ENCODE data around the gene ABCC6.
A peak's percentile ranks its signal among the peaks of the same experiment; 100 is the strongest.
"Not testable (repeated sequence)": the region's sequence is repeated elsewhere in the genome, so short reads cannot be mapped to it uniquely, and the experiment has no call there.

ABCC6 gene

GRCh38 chr16:16190546-16190945 lies 32.7 kb downstream of the ABCC6 start:
- no peak for DNase-seq (ENCODE audit: low read depth)

- no peak for DNase-seq (ENCODE audit: low read depth)
Observed at GRCh38 chr16:16189842-16190241, 33.5 kb downstream of the ABCC6 start.

DNA sequence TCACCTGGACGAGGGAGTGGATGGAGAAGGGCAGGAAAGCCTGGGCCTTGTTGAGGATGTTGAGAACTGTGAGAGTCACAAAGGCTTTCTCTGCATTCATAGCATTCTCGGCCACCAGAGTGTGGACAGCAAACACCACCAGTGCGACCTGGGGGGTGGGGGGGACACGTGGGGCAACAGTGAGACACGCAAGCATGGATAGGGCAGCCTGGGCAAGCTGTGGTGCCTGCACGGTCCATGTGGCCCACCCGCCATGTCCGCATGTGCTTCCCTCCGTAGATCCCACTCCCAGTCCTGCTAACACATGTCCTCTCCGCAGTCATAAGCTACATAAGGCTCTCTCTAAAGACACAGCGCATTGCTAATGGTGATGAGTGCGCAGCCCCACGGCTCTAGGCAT lies 34.5 kb downstream of the ABCC6 start:
- no peak for DNase-seq (ENCODE audit: low read depth)

DNA sequence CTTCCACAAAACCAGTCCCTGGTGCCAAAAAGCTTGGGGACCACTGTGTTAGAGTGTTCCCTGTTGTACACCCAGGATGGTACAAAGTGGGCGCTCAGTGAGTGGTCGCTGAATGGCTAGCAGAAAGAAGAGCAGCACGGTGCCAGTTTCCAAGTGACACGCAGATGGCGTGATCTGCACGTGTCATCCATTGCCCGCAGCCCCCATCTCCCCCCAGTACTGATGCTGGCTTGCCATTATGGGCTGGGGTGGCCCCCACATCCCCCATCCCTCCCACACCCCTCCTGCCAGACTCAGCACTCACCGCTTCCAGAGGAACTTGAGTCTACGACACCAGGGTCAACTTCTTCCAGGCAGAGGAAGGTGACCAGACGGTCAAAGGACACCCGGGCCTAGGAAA lies 36.5 kb downstream of the ABCC6 start:
- DNase-seq (ENCODE audit: low read depth), result no peak

DNA sequence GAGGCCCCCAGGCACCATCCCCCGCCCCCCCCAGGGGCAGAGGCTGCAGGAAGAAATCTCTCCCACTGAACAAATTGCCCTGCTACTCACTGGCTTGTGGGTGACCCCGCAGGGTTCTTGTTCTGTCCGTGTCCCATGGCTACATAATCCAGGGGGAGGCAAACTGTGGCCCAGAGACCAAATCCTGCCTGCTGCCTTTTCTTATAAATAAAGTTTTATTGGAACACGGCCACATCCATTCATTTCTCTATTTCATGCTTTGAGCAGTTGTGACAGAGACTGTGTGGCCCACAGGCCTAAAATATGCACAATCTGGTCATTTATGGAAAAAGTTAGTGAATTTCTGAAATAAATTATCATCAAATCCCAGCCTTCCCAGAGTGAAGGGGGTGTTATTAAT lies 38.2 kb downstream of the ABCC6 start:
- no peak for DNase-seq (ENCODE audit: low read depth)

DNA sequence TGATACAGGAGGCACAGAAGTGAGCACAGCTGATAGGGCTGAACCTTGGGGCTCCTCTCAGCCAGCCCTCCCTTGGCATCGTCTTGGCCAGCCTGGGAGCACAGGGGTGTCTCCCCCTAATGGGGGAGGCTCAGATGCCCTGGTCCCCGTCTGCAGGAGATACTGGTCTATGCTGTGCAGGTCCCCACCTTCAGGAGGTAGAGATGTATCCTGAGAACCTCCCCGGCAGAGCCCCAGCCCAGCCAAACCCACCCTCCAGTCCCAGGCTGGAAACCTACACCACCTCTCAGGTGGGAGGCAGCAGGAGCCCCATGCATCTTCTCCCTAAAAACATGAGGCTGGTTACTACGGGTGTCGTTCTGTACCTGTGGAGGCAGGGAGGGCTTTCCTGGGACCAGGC lies 38.7 kb downstream of the ABCC6 start:
- DNase-seq (ENCODE audit: low read depth), result no peak

DNA sequence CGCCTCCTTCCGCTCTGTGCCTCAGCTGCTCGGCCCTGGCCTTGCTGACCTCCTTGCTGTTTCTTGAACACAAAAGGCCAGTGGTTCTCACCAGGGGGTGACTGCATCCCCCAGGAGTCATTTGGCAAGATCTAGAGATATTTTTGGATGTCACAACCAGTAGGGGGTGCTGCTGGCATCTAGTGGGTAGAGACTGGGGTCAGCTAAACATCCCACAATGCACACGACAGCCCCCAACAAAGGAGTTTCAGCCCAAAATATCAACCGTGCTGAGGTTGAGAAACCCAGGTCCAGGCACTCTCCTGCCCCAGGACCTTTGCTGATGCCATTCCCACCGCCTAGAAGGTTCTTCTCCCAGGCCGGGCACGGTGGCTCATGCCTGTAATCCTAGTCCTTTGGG lies 39.7 kb downstream of the ABCC6 start:
- no peak for DNase-seq (ENCODE audit: low read depth)

DNA sequence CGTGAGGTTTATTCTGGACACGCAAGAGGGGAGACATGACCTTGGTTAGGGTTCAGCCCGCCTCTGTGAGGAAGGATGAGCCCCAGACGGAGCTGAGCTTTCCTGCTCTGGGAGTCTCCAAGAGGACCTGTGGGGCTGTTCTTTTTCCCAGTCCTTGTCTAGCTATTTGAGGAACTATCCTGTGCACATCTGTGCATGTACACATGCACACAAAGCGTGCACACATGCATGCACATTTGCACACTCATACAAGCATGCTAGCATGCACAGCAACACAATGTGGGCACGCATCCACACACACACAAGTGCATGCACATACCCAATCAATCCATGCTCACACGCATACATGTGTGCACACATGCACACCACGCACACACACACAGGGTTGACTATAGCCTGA lies 40.4 kb downstream of the ABCC6 start:
- no peak for DNase-seq (ENCODE audit: low read depth)

- DNase-seq (ENCODE audit: low read depth), result peak; percentile 37
Observed at GRCh38 chr16:16181748-16182147, 41.5 kb downstream of the ABCC6 start.

DNA sequence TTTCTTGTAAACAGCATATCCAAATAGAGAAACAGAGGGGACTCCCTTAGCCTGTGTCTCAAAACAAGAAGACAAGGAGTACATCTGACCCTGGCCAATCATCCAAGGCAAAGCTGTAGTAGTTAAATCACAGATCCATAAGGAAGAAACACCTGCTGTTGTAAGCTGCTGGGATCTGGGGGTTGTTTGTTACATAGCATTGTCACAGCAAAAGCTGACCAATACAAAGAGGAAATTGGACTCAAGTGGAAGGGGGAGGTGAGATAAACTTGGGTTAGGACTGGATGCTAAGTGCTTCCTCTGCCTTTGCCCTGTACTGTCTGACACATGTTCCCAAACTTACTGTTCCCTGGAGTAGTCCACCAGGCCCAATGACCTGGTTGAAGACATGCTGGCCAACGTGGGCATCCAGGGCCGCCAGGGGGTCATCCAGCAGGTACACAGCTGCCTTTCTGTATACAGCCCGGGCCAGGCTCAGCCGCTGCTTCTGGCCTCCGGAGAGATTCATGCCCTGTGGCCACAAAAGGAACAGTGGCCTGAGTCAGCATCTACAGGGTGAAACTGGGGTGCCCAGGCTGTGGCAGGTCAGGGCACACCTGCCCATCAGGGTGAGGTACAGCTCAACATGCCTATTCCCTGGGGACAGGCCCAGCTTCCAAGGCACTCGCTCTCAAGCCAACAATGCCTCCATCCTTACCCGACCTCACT lies 44.7 kb downstream of the ABCC6 start:
- DNase-seq (ENCODE audit: low read depth), result no peak

GRCh38 chr16:16176328-16176727 lies 47.0 kb downstream of the ABCC6 start:
- DNase-seq (ENCODE audit: low read depth), result no peak

DNA sequence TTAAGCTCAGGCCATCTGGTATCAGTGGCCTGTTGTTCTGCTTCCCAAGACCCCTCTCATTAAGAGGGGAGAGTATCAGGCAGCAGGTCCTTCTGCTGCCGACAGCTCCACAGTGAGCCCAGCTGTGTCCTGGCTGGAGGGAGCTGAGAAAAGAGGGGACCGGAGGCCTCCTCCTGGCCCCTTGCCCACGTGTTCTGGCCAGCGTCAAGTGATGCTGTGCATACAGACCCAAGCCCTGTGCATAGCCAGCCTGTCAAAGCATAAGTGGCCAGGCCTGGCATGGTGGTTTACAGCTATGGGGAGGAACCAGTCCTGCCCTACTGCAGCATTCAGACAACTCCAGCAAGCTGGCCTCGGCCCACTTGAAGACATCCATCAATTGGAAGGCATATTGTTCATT lies 48.0 kb downstream of the ABCC6 start:
- DNase-seq (ENCODE audit: low read depth), result no peak

- DNase-seq (ENCODE audit: low read depth), result no peak
Observed at GRCh38 chr16:16172991-16173390, 50.3 kb downstream of the ABCC6 start.

DNA sequence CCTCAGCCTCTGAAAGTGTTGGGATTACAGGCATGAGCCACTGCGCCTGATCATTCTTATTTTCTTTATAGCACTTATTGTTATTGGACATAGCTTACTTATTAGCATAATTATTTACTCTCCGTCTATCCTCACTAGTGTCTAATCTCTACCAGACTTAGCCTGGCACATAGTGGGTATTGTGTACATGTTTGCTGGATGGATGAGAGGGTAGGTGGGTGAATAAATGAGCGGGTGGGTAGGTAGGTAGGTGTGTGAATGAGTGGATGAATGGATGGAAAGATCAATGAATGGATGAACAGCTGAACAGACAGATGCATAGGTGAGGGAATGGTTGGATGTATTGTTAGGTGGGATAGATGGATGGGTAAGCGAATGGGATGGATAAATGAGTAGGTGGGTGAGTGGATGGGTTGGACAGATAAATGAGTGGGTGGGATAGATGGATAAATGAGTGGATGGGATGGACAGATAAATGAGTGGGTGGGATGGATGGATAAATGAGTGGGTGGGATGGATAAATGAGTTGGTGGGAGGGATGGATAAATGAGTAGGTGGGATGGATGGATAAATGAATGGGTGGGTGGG lies 51.9 kb downstream of the ABCC6 start:
- no peak for DNase-seq (ENCODE audit: low read depth)

- no peak for DNase-seq (ENCODE audit: low read depth)
Observed at GRCh38 chr16:16169615-16170014, 53.7 kb downstream of the ABCC6 start.

GRCh38 chr16:16168431-16168830 lies 54.9 kb downstream of the ABCC6 start:
- DNase-seq (ENCODE audit: low read depth), result no peak

DNA sequence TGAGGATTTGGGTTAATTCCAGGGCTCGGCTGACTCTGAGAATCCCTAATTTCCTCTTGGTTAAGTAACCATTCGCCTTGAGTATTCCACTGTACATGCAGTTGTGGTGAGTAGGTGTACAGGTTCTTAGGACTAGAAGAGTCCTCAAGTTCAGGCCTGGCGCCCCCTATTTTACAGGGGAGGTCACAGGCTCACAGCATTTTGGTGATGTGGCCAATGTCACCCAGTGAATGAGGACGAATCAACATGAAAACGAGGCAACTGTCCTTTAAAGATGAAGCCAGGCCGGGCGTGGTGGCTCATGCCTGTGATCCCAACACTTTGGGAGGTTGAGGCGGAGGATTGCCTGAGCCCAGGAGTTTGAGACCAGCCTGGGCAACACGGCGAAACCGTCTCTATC lies 55.4 kb downstream of the ABCC6 start:
- DNase-seq (ENCODE audit: low read depth), result no peak

GRCh38 chr16:16166949-16167348 lies 56.3 kb downstream of the ABCC6 start:
- no peak for DNase-seq (ENCODE audit: low read depth)

DNA sequence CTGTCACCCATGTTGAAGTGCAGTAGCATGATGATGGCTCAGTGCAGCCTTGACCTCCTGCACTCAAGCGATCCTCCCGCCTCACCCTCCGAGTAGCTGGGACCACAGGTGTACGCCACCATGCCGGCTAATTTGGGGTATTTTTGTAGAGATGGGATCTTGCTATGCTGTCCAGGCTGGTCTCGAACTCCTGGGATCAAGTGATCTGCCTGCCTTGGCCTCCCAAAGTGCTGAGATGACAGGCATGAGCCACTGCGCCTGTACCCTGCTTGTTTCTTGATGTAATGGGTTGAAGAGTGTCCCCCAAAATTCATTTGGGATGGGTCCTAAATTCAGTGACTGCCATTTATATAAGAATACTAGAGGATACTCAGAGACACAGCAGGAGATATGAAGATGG lies 57.2 kb downstream of the ABCC6 start:
- no peak for DNase-seq (ENCODE audit: low read depth)

DNA sequence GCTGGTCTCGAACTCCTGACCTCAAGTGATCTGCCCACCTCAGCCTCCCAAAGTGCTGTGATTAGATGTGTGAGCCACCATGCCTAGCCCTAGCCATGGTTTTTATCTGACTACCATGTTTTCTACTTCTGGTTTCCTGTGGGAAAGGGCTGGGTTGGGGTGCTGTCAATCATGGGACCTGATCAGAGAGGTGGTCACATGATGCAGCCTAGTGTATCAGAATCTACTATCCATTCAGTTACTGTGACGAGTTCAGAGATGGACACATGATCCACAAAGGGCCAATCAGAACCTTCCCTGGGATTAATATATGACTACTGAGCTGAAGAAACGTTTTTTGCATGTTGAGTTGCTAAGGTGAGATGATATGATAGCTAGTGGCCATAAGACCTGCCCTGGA lies 59.1 kb downstream of the ABCC6 start:
- no peak for DNase-seq (ENCODE audit: low read depth)

GRCh38 chr16:16163571-16163970 lies 59.7 kb downstream of the ABCC6 start:
- DNase-seq (ENCODE audit: low read depth), result no peak

- no peak for DNase-seq (ENCODE audit: low read depth)
Observed at GRCh38 chr16:16163109-16163508, 60.2 kb downstream of the ABCC6 start.

GRCh38 chr16:16162591-16162990 lies 60.7 kb downstream of the ABCC6 start:
- DNase-seq (ENCODE audit: low read depth), result no peak

DNA sequence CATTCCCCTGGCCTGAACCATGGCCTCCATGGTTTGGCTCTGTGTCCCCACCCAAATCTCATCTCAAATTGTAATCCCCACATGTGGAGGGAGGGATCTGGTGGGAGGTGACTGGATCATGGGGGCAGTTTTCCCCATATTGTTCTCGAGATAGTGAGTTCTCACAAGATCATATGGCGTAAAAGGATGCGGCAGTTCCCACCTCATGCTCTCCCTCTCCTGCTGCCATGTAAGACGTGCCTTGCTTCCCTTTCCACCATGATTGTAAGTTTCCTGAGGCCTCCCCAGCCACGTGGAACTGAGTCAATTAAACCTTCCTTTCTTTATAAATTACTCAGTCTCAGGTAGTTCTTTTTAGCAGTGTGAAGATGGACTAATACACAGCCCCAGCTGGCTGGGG lies 61.5 kb downstream of the ABCC6 start:
- DNase-seq (ENCODE audit: low read depth), result not testable (repeated sequence)
